Neural cell (in vitro differentiated cells): ENCODE results near the gene INSIG1. TPM values are rescaled to one million over a fixed set of nuclear protein-coding genes. Genes with fewer than 3 reads are reported as not detected.

Source experiments
- H2AFZ ChIP-seq: fragments of 200-600, 300-800 bp; sonication (generic), shearing (Covaris generic); 2 replicates; pipeline ENCODE4 v1.6.0; 2014; ENCODE audit warnings: low read depth, mild to moderate bottlenecking, antibody characterized with exemption, low read length, moderate library complexity
- H3F3A ChIP-seq: fragments of 200-600 bp; shearing (Covaris generic); 2 replicates; pipeline ENCODE4 v1.6.1; 2016; ENCODE audit warnings: mild to moderate bottlenecking, moderate library complexity, mixed read lengths, antibody characterized with exemption, low read length; ENCODE audit not compliant: insufficient read depth, poor library complexity, severe bottlenecking
- H3K27ac ChIP-seq: fragments of 200-600, 300-800 bp; sonication (generic), shearing (Covaris generic); 2 replicates; pipeline ENCODE4 v1.5.1; 2014; ENCODE audit warnings: mild to moderate bottlenecking, low read length, moderate library complexity
- H3K27me3 ChIP-seq: fragments of 300-800, 200-600 bp; sonication (generic), shearing (Covaris generic); 2 replicates; pipeline ENCODE4 v1.6.0; 2014; ENCODE audit warnings: mild to moderate bottlenecking, low read depth, low read length, moderate library complexity; ENCODE audit not compliant: insufficient read depth
- H3K36me3 ChIP-seq: fragments of 300-800, 200-600 bp; sonication (generic), shearing (Covaris generic); 2 replicates; pipeline ENCODE4 v1.5.1; 2014; ENCODE audit warnings: mild to moderate bottlenecking, antibody characterized with exemption, low read length, moderate library complexity; ENCODE audit not compliant: insufficient read depth
- H3K4me2 ChIP-seq: fragments of 300-800, 200-600 bp; sonication (generic), shearing (Covaris generic); 2 replicates; pipeline ENCODE4 v1.6.0; 2014; ENCODE audit warnings: mild to moderate bottlenecking, low read length
- H3K4me3 ChIP-seq: fragments of 300-800, 200-600 bp; sonication (generic), shearing (Covaris generic); 2 replicates; pipeline ENCODE4 v1.5.1; 2014; ENCODE audit warnings: mild to moderate bottlenecking, low read length, moderate library complexity
- H3K79me2 ChIP-seq: fragments of 200-600 bp; shearing (Covaris generic); replicated peaks from 2 replicates; pipeline ENCODE4 v1.6.0; 2014; ENCODE audit warnings: mild to moderate bottlenecking, low read length, moderate library complexity; ENCODE audit not compliant: insufficient read depth
- H3K9ac ChIP-seq: fragments of 300-800, 200-600 bp; sonication (generic), shearing (Covaris generic); 2 replicates; pipeline ENCODE4 v1.6.1; 2016; ENCODE audit warnings: mild to moderate bottlenecking, low read length, mixed read lengths
- H3K9me2 ChIP-seq: fragments of 200-600 bp; shearing (Covaris generic); 2 replicates; pipeline ENCODE4 v1.6.1; 2016; ENCODE audit warnings: mild to moderate bottlenecking, low read length, mixed read lengths; ENCODE audit not compliant: insufficient read depth
- H3K9me3 ChIP-seq: fragments of 200-600, 300-800 bp; sonication (generic), shearing (Covaris generic); 2 replicates; pipeline ENCODE4 v1.6.1; 2016; ENCODE audit warnings: mild to moderate bottlenecking, mixed run types, low read length, moderate library complexity, mixed read lengths
- H4K20me1 ChIP-seq: fragments of 200-600 bp; shearing (Covaris generic); 2 replicates; pipeline ENCODE4 v1.6.1; 2016; ENCODE audit warnings: mild to moderate bottlenecking, mixed run types; ENCODE audit not compliant: insufficient read depth
- CTCF ChIP-seq: fragments of 450-650 bp; IDR thresholded peaks from 2 replicates; pipeline ENCODE4 v1.5.1; 2014; ENCODE audit warnings: antibody characterized with exemption, mild to moderate bottlenecking, moderate library complexity; ENCODE audit not compliant: poor library complexity, severe bottlenecking
- EP300 ChIP-seq: fragments of 450-650 bp; conservative IDR thresholded peaks from 2 replicates; pipeline ENCODE4 v1.6.1; 2014; ENCODE audit warnings: antibody characterized with exemption, mild to moderate bottlenecking, moderate library complexity; ENCODE audit not compliant: poor library complexity, severe bottlenecking
- EZH2 ChIP-seq: fragments of 200-600, 300-800 bp; shearing (Covaris generic), sonication (generic); IDR thresholded peaks from 2 replicates; pipeline ENCODE4 v1.6.1; 2014; ENCODE audit warnings: antibody characterized with exemption, low read length, borderline replicate concordance, mild to moderate bottlenecking; ENCODE audit not compliant: insufficient read depth, poor library complexity, severe bottlenecking
- MXI1 ChIP-seq: fragments of 450-650 bp; conservative IDR thresholded peaks from 2 replicates; pipeline ENCODE4 v1.6.1; 2014; ENCODE audit warnings: antibody characterized with exemption, mild to moderate bottlenecking; ENCODE audit not compliant: poor library complexity, severe bottlenecking
- POLR2AphosphoS5 ChIP-seq: IDR thresholded peaks from 2 replicates; pipeline ENCODE4 v1.6.1; 2012
- RAD21 ChIP-seq: fragments of 450-650 bp; conservative IDR thresholded peaks from 2 replicates; pipeline ENCODE4 v1.6.1; 2014; ENCODE audit warnings: antibody characterized with exemption, mild to moderate bottlenecking, moderate library complexity
- REST ChIP-seq: IDR thresholded peaks from 2 replicates; pipeline ENCODE4 v1.6.1; 2012; ENCODE audit warnings: borderline replicate concordance
- SMC3 ChIP-seq: fragments of 450-650 bp; conservative IDR thresholded peaks from 2 replicates; pipeline ENCODE4 v1.6.1; 2014; ENCODE audit warnings: antibody characterized with exemption, mild to moderate bottlenecking, moderate library complexity; ENCODE audit not compliant: poor library complexity
- TAF1 ChIP-seq: IDR thresholded peaks from 2 replicates; pipeline ENCODE4 v1.6.1; 2012; ENCODE audit warnings: low read depth
- polyA plus RNA-seq: library from polyadenylated mRNA; depleted of rRNA; stranded (reverse); fragments of >200 nt; gene quantifications from 2 replicates; pipeline ENCODE4 v1.2.3, GENCODE V29; 2014

INSIG1 gene
- polyA plus RNA-seq, 1 donor from 2014 or later: 71.0 TPM

GRCh38 chr7:155263051-155263450, 34.6 kb upstream of the INSIG1 start:
- Histone ChIP-seq H3K36me3 (no peaks in the 10 kb centered on the region), H3K27me3 (no peaks in the 10 kb centered on the region), H3F3A (no peaks in the 10 kb centered on the region), H2AFZ (no peak overlapping the region), H3K4me2 (no peak overlapping the region), H3K4me3 (no peak overlapping the region), H3K9me2 (no peaks in the 10 kb centered on the region), H3K27ac (no peak overlapping the region), H4K20me1 (no peaks in the 10 kb centered on the region), H3K79me2 (no peaks in the 10 kb centered on the region), H3K9ac (no peak overlapping the region), H3K9me3 (no peaks in the 10 kb centered on the region)
- no peak for TF ChIP-seq CTCF
- no peak for TF ChIP-seq EZH2
- TF ChIP-seq POLR2AphosphoS5: no peak
- no peak for TF ChIP-seq TAF1
- TF ChIP-seq EP300: no peak
- TF ChIP-seq SMC3: no peak
- TF ChIP-seq MXI1: no peak
- no peak for TF ChIP-seq REST

GRCh38 chr7:155263581-155264143, 34.0 kb upstream of the INSIG1 start:
- Histone ChIP-seq H3K4me2 (no peak overlapping the region), H4K20me1 (no peaks in the 10 kb centered on the region), H3K9me3 (no peaks in the 10 kb centered on the region), H2AFZ (no peak overlapping the region), H3F3A (no peaks in the 10 kb centered on the region), H3K79me2 (no peaks in the 10 kb centered on the region), H3K36me3 (no peaks in the 10 kb centered on the region), H3K4me3 (no peak overlapping the region), H3K27ac (no peak overlapping the region), H3K27me3 (no peaks in the 10 kb centered on the region), H3K9me2 (no peaks in the 10 kb centered on the region), H3K9ac (no peak overlapping the region)
- TF ChIP-seq EP300 (no peak), EZH2 (no peak), SMC3 (no peak), REST (no peak), MXI1 (no peak), POLR2AphosphoS5 (no peak), RAD21 (no peak)
